Measurements from ENCODE around the gene SP2.
A peak's percentile ranks its signal among the peaks of the same experiment; 100 is the strongest.
"Not testable (repeated sequence)": the region's sequence is repeated elsewhere in the genome, so short reads cannot be mapped to it uniquely, and the experiment has no call there.

SP2 gene

DNA sequence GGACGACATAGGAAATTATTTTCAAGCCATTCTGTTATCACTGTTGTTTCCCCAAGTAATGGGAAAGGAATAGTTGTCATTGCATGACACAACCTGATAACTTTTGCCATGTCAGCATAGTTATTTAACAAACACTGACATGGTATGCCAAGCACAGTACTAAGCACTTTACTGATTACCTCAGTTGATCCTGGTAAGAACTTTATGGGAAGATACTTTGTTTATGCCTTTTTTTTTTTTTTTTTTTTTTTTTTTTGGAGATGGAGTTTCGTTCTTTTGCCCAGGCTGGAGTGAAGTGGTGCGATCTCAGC is 29.6 kb downstream of the SP2 start:
- DNase-seq, result no peak

DNA sequence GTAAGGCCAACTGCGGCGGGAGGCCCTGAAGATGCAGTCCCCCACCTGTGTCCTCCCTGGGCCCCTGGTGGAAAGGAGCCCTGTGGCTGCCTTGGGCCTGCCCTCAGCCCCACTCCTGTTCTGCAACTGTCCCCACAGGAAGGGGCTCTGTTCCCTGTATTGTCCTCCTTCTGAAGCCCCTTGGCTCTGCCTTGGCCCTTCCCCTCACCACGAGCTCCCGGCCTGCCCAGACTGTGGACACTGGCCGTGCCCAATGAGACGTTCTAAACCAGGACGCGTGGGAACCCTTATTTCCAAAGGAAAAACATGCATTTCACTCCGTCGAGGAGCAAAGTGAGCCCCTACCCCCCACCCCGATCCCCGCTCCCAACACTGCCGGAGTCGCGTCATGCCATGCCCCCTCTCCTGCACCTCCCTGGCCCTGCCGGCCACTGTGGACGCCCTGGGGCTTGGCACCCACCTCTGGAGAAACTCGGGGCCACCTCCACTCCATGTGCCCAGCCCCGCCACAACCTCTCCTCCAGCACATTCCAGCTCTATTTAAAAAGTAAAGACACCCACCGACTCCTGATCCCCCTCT is 31.9 kb downstream of the SP2 start:
- no peak for DNase-seq

DNA sequence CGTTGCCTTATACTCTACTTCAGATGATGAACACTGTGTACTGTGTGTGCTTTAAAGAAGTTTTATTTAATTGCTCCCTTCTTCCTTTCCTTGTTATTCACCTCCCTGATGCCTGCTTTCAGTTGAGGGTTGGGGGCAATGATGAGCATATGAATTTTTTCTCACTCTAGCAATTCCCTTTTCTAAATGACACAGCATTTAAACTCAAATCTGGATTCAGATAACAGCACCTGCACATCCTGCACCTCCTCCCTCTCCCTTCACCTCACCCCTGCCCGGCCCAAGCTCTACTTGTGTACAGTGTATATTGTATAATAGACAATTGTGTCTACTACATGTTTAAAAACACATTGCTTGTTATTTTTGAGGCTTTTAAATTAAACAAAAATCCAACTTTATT is 32.4 kb downstream of the SP2 start:
- no peak for DNase-seq

DNA sequence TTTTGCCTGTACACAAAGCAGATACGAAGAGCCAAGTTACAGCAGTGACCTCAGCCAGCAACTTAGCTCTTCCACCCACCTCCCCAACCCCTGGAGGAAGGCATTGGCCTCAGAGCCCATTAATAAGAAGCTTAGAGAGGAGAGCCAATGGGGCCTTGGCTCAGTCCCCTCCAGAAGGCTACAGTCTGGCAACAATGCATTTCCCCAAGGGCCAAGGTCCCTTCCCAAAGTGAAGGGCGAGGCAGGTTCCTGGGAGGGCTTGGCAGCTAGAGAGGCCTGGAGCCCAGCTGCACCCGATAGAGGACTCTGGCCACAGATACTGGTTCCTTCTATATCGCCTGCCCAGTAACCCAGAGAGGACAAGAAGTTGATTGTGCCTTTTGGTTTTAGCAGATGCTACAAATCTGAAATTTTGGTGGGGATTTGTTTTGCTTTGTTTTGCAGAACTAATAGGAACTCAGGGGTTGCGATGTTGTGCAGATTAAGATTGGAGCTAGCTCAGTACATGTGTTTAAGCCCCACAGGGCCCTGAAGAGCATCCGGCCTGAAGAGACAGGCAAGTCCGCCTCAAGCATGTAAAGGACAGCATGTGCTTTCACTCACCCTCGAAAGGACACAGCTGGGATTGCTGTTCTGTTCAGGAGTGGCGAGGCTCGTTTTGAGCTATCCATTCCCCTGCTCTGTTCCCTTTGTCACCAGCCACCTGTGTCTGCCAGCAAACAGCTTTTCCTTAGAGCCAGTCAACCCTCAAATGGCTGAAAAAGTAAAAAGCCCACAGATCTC is 33.4 kb downstream of the SP2 start:
- DNase-seq, result no peak

DNA sequence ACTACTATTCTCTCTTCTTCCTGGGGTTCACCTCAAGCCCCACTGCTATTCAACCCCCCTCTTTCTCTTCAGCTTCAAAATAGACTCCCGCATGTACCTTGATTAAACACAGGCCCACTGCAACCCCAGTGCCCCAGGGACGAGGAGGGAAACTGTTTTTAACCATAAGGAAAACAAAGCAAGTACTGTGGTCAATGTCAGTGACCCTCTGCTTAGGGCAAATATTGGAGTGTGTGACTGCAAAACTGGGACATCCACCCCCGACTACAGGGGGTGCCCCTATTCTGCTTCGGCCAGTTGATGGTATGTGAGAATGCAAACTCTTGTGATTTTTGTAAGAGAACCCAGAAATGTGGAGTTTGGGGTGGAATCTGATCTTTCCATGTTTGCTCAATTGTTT is 35.8 kb downstream of the SP2 start:
- DNase-seq, result no peak

DNA sequence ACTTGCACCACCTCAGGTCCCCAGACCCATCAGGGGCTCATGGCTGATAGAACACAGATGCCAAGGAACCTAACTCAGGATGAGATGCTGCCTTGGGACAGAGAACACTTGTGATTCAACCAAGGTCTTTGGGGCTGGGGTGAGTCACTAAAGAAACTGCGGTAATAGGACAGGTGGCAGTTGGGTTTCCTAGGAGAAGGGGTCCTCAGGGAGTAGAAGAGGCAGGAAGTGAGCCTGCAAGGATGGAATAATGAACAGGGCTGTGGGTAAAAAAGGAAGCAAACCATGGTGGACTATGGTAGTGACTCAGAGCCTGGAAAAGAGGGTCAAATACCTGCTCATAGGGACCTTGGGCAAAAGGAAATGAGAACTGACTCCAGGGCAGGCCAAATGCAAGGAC is 38.8 kb downstream of the SP2 start:
- no peak for DNase-seq

DNA sequence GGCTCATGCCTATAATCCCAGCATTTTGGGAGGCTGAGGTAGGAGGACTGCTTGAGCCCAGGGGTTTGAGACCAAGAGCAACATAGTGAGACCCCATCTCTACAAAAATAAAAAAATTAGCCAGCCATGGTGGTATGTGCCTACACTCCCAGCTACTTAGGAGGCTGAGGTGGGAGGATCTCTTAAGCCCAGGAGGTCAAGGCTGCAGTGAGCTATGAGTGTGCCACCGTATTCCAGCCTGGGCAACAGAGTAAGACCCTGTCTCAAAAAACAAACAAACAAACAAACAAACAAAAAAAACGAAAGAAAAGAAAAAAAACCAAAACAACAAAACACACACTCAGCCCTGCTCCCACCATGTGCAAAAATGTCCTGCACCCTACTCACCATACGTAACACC is 39.4 kb downstream of the SP2 start:
- DNase-seq, result not testable (repeated sequence)

DNA sequence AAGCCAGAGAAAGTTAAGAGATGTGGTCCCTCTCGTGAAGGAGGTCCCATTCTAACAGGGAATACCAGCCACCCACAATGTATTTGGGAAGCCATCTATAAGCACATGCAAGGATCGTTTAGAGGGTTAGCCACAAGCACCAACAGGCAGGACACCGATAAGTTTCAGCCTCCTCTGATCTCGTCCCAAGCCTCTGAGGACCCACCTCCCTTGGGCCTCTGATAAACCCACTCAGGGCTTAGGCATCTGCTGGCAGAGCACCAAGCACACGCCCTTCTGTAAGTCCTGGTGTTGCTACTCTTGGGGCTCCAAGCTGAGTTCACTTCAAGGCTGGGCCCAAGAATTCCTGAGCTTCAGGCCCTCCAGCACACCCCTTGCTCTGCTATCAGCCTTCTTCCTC is 39.9 kb downstream of the SP2 start:
- DNase-seq, result no peak

DNA sequence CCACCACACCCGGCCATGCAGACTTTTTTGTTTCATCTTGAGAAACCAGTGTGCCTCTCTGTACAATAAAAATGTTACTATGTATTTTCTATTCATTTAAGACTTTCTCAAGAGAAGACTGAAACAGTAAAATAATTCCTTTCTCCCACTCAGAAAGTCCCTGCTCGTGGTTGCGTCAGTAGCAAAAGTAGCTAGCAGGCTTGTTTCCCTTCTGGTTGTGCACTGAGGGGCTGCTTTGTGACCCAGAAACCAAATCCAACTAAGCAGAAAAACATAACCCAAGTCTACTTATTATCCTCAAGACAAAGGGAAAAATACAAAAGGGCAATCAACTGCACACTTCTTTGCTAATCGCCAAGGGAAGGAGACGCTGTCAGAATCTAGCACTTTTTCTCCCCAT is 41.9 kb downstream of the SP2 start:
- DNase-seq, result no peak

DNA sequence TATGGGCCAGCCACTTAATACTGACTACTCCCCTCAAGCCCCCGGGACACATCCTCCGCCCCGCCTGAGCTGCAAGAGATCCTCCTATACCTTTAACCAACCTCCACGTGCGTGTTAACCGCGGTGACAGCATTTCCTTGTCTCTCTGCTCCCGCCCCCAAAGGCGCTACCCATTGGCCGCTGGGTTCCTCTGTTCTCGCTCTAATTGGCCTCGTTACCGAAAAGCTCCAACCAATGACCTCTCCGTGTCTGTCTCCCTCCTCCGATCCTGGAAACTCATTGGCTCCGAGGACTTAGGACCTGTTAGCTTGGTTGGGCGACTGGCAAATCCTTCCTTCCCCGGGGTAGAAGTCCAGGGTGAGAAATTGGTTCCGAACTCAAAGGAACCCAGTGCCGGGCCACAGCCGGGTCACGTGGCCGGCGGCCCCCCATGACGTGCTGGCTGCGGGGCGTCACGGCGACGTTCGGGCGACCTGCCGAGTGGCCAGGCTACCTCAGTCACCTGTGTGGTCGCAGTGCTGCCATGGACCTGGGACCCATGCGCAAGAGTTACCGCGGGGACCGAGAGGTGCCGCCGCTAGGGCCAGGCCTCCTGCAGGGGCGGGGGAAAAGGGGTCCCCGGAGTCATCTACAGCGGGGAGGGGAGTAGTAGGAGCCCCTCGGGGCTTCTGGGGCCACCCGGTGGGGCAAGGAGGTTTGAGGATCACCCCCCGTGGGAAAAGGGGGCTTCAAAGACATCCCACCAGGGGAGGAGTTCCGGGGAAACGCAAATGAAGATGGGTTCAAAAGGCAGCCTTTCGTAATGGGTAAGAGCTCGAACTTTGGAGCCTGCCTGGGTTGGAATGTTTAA is 45.4 kb downstream of the SP2 start, which contains the start of gene PNPO:
PNPO (plus strand) TSS at position 326 of the 850 bp plus-strand sequence; CDS start at position 431, 105 bp downstream.
- peak; percentile 92 for DNase-seq

DNA sequence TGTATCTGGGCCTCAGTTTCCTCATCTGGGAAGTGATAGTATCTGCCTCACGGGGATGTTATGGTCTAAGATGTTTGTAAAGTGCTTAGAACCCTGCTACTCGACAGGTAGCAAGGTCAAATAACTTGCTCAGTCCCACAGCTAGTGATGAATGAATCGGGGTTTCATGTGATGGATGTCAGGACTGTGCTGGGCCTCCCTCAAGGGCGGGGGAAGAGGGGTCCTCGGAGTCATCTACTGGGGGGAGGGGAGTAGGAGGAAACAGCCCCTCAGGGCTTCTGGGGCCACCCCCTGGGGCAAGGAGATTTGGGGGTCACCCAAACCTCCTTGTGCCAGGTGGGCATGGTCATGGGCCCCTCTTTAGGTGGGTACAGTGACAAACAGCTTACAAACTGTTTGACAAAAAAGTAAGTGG is 46.1 kb downstream of the SP2 start:
- no peak for DNase-seq

DNA sequence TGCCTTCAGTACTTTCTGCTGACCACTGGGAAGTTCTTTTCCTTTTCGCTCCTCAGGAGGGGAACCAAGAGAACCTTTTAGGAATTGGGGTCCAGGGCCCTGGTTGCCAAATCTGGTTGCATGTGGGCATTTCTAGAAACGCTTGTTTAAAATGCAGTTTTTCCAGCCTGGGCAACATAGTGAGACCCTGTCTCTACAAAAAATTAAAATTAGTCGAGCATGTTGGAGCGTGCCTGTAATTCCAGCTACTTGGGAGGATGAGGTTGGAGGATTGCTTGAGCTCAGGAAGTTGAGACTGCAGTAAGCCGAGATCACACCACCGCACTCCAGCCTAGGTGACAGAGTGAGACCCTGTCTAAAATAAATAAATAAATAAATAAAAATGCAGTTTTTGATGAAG is 46.5 kb downstream of the SP2 start:
- DNase-seq, result no peak

DNA sequence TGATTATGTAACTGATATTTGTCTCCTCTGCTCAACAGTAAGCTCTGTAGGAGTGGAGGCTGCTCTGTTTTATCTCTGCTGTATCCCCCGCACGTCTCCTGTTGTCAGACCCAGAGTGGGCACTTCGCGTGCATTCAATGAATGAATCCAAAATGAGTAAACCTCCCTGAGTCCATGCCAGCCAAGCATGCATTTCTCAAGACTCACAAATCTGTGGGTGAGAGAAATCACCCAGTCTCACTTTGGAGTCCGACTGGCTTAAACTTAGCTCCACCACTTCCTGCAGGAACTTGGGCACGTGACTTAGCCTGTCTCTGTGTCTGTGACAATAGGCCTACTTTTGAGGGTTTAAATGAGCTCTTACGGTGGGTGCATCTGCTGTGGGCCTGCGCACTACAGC is 49.0 kb downstream of the SP2 start:
- no peak for DNase-seq

DNA sequence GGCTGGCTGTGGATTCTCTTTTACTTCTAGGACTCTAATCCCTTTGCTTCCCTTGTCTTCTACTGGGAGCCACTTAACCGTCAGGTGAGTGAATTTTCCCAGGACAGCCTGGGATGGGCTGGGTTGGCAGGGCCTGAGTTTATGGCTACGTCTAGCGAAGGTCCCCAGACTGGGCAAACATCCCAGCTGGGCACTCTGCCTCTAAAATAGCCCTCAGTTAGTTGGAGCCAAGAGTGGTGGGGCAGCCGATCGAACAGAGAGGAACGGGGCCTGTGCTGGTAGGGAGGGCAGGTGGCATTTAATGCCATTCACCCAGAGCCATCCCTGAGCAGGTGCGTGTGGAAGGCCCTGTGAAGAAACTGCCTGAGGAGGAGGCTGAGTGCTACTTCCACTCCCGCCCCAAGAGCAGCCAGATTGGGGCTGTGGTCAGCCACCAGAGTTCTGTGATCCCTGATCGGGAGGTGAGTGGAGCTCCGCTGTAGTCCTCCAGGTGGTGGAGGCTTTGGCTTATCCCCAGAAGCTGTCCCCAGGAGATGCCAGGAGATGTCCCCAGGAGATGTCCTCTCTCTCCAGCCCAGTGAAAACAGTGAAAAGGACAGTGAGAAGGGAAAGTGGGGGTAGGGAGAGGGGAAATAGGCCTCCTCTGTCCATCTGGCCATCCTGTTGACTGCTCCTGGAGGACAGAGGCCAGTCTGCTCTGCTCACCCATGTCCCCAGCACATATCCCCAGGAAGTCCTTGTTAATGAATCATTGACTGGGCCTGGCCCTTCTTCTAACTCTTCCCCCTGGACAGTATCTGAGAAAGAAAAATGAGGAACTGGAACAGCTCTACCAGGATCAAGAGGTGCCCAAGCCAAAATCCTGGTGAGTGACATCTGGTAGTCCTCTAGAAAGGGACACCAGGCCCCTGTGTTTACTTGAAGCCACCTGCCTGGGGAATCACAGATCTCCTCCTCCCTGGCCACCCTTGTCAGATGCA is 49.8 kb downstream of the SP2 start:
- no peak for DNase-seq

DNA sequence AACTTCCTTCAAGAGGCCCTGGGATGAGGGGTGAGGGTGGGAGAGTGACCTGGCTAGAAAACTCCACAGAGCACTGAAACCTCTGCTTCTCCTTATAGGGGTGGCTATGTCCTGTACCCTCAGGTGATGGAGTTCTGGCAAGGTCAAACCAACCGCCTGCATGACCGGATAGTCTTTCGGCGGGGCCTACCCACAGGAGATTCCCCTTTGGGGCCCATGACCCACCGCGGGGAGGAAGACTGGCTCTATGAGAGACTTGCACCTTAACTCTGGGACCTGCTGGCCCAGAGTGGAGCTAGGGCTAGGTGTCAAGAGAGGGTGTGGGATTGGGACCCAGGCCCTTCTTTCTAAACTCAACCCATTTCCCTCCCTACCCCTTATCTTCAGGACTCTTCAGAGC is 50.5 kb downstream of the SP2 start:
- no peak for DNase-seq

DNA sequence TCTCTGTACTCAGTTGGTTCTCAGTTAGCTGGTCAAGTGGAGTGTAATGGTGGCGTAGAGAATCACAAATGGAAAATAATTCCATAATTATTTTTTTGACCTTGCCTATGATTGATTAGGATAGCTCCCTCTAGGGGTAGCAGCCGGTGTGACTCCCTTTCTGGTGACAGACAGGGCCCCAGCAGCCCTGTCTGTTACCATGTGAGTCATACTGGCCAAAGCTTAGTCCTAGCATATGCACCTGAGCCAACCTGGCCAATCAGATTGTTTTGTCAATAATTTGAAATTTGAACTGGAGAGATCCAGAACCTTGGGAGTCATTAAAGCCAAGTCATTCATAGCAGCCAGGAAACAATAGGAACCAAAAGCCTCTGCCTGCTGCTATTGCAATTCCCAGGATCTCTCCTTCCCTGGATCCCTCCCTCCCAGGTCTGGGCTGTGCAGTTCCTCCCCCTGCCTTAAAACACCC is 50.9 kb downstream of the SP2 start:
- DNase-seq, result peak; percentile 95

DNA sequence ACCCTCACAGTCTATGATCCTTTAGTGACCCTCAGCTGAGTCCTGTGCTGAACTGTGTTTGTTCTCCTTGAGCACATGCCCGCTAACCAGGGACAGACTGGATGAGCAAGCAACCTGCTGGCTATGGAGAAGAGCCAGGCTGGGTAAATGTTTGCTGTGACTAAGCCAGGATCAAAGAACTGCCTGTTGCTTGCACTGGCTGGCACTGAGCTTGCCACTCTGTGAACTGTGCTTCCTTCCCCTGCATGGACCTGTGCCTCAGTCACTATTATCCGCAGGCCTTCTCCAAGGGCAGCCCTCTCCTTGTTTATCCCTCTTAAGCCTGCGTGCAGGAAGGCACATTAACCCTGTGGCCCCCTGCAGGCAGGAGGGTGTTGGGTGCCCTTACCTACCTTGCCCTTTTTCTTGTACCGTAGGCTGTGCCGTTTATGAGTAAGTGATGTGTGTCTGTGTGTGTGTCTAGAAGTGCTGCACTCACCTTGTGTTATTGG is 52.7 kb downstream of the SP2 start:
- no peak for DNase-seq

DNA sequence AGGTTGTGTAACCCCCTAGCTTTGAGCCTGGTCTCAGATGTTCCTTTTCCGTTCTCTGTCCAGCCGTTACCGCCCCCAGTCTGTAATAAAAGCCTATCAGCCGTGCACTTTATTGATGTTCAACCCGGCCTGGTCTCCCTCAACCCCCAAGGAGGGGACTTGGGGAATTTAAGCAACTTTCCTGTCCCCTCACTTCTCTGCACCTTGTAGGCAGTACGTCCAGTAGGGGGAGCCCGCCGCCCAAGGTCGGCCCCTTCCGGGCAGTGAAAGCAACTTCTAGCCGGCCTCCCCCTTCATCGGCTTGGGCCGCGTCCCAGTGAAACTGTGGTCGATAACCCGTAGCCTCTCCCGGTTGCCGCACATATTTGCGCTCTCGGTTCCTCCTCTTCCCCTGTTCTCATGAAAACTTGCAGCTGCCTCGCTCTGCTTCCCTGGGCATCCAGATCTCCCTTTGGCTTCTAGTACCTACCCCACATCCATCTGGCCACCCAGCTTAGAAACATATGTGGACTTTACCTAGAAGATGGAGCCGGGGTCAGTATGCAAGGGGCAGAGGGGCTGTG is 53.2 kb downstream of the SP2 start:
- peak; percentile 96 for DNase-seq

DNA sequence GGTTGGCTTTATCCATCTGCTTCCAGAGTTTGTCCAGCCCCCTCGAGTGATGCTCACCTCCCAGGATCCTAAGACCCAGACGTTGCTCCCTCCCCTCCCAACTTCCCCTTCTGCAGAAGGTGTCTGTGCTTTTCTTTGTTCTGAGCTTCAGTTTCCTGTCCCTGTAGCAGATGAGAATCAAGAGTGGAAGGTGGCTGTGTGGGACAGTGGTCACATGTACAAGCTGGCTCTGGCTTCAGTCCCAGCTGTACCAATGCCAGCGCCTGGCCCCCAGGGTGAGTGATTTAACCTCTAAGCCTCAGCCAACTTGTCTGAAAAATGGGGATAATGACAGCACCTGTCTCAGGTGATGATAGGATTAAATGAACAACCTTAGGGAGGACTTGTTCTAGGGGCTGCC is 53.9 kb downstream of the SP2 start:
- DNase-seq, result no peak

DNA sequence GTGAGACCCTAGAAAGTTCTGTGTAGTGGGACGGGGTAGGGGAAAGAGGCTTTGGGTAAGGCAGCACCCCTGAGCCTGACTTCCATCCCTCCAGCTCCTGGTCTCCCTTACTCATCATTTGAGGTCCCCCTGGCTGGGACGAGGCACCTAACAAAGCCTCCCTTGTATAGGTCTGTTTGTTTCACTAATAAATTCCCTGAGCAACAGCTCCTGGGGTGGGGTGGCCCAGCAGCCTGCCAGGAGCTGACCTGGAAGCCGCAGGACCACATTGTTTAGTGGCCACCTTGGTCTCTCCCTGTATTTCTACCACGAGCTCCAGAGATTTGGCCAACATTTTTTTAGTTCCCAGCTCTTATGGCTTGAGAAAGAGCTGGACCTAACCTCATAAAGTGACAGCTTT is 54.4 kb downstream of the SP2 start:
- DNase-seq, result no peak

DNA sequence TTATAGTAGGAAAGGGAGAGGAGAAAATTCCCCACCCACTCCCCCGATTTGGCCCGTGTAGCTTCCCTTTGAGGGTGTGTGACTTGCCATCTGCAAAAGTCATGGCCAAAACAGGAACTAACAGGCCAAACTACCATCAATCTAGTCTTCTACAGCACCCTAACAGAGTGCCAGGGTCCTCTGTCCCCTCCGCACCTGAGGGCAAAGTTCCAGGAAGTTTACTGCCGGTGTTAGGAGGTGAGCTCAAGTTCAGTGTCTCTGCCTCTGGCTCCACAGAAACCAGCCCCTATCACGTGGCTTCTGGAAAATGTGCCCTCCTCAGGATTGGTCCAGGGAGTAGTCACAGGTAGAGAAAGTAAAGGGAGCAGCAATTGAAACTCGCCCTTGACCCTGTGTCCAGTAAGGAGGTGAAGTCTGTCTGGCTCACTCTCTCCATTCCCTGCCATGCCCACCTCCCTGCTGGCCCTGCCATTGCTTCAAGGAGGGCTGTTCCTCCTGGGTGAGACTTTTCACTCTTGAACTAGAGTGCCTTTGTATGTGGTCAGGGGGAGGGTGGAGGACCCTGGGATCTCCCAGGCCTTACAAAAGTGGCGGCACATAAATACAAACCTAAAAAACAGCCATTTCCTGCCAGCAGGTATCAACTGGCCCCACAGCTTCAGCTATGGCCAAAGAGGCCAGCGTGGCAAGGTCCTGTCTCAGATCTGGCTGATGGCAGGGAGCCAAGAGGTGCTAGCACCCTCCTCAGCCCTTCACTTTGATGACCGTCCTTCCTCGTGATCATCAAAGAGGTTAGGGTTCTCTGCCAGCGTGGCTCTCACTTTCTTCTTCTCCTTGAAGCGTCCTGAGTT is 56.4 kb downstream of the SP2 start:
- no peak for DNase-seq

Measured in islet precursor cell (in vitro differentiated cells).